GM23248 (cell line): ENCODE results near the gene PDE6G. TPM values are rescaled to one million over a fixed set of nuclear protein-coding genes. Genes with fewer than 3 reads are reported as not detected.

ENCODE experiments used
- DNase-seq: peaks from one replicate; pipeline ENCODE4 v3.0.0-alpha.2; 2015
- H2AFZ ChIP-seq: fragments of 200-600 bp; sonication (generic); 2 replicates; pipeline ENCODE4 v1.6.1; 2016; ENCODE audit warnings: antibody characterized with exemption
- H3F3A ChIP-seq: fragments of 200-600 bp; sonication (generic); 2 replicates; pipeline ENCODE4 v1.6.1; 2016; ENCODE audit warnings: mild to moderate bottlenecking, antibody characterized with exemption, mixed run types; ENCODE audit not compliant: insufficient read depth
- H3K27ac ChIP-seq: fragments of 200-600 bp; sonication (generic); 2 replicates; pipeline ENCODE4 v1.5.1; 2016; ENCODE audit warnings: mild to moderate bottlenecking
- H3K27me3 ChIP-seq: fragments of 200-600 bp; sonication (generic); replicated peaks from 2 replicates; pipeline ENCODE4 v1.6.1; 2016; ENCODE audit warnings: mild to moderate bottlenecking; ENCODE audit not compliant: insufficient read depth
- H3K36me3 ChIP-seq: fragments of 200-600 bp; sonication (generic); 2 replicates; pipeline ENCODE4 v1.6.1; 2016; ENCODE audit warnings: low read depth, mild to moderate bottlenecking
- H3K4me1 ChIP-seq: fragments of 200-600 bp; sonication (generic); 2 replicates; pipeline ENCODE4 v1.6.1; 2016; ENCODE audit warnings: mild to moderate bottlenecking; ENCODE audit not compliant: insufficient read depth
- H3K4me2 ChIP-seq: fragments of 200-600 bp; sonication (generic); one replicate; pipeline ENCODE4 v1.6.1; 2016; ENCODE audit warnings: mild to moderate bottlenecking; ENCODE audit not compliant: unreplicated experiment
- H3K4me3 ChIP-seq: fragments of 200-600 bp; sonication (generic); 2 replicates; pipeline ENCODE4 v1.5.1; 2016; ENCODE audit warnings: mild to moderate bottlenecking
- H3K79me2 ChIP-seq: fragments of 200-600 bp; sonication (generic); 2 replicates; pipeline ENCODE4 v1.6.1; 2016; ENCODE audit warnings: mild to moderate bottlenecking; ENCODE audit not compliant: insufficient read depth
- H3K9ac ChIP-seq: fragments of 200-600 bp; sonication (generic); 2 replicates; pipeline ENCODE4 v1.6.1; 2016; ENCODE audit warnings: mild to moderate bottlenecking
- H3K9me2 ChIP-seq: fragments of 200-600 bp; sonication (generic); 2 replicates; pipeline ENCODE4 v1.6.1; 2016; ENCODE audit warnings: mixed run types, mild to moderate bottlenecking, moderate library complexity; ENCODE audit not compliant: insufficient read depth
- H3K9me3 ChIP-seq: fragments of 200-600 bp; sonication (generic); one replicate; pipeline ENCODE4 v1.6.1; 2017; ENCODE audit warnings: low read depth
- H4K20me1 ChIP-seq: fragments of 200-600 bp; sonication (generic); 2 replicates; pipeline ENCODE4 v1.6.0; 2016; ENCODE audit not compliant: insufficient read depth
- EZH2 ChIP-seq: fragments of 200-600 bp; sonication (generic); IDR thresholded peaks from 2 replicates; pipeline ENCODE4 v1.6.1; 2018; ENCODE audit warnings: antibody characterized with exemption, mild to moderate bottlenecking; ENCODE audit not compliant: insufficient read depth, poor library complexity, severe bottlenecking
- EZH2phosphoT487 ChIP-seq: fragments of 200-600 bp; sonication (generic); IDR thresholded peaks from 2 replicates; pipeline ENCODE4 v1.6.1; 2018; ENCODE audit warnings: antibody characterized with exemption, moderate library complexity, mild to moderate bottlenecking, low read depth; ENCODE audit not compliant: insufficient read depth
- whole genome bisulfite sequencing, 2 experiments: methylation state at CpG; one replicate each; pipeline ENCODE4 v1.1.6; 2015 to 2017; ENCODE audit warnings: low lambda C conversion rate in 2 of 2, low coverage in 1 of 2; ENCODE audit errors: missing lambda C conversion rate in 2 of 2; 5-methylcytosine and 5-hydroxymethylcytosine counted together
- in situ Hi-C: fragments of 300-500 bp; cut with MboI; formaldehyde crosslinking; loops from 2 replicates; pipeline ENCODE4 v1.15.0; 2020
- polyA plus RNA-seq: library from polyadenylated mRNA; unstranded; fragments of >200 nt; fragmentation: Nextera tagmentation; extraction: Ambion mirVana; gene quantifications from 2 replicates; pipeline ENCODE4 v1.2.1, GENCODE V29; 2016
- total RNA-seq: library from RNA; depleted of rRNA; stranded (reverse); fragments of >200 nt; shearing (Covaris generic); gene quantifications from 2 replicates; pipeline ENCODE4 v1.2.3, GENCODE V29; 2014

PDE6G gene
- total and polyA plus RNA-seq, 2 experiments from 2014 or later: not detected

DNA sequence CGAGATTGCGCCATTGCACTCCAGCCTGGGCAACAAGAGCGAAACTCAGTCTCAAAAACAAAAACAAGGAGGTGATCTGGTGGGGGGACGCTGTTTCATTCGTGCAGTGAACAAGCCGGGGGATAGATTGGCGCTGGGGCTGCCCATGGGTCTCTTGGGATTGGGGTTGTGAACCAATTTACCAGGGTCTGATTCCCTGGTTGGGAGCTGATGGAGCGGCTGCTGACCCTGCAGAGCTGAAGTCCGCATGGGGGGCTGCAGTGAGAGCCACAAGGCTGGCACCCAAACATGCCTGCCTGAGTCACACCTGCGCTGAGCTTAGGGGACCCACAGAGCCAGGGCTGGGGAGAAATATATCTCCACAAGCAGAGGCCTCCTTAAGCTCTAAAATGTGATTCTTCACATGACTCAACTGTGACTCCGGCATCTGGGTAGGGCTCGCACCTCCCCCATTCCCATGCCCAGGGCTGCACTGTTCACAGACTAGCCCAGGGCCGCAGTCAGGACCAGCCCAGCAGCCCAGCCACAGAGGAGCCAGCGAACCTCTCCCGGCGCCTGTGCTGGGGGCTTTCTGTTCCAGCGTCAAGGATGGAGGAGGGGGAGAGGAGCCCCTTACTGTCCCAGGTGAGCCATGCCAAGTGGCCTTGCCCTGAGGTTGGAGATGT lies 14.4 kb downstream of the PDE6G start:
- peaks cover 12% of the 10 kb centered on the region for H3K4me1 ChIP-seq
- no peaks in the 10 kb centered on the region for H4K20me1 ChIP-seq
- WGBS, 2 experiments: 54 to 57% methylated on average over 17 of the region's 17 CpGs
- H3K36me3 ChIP-seq: no peaks in the 10 kb centered on the region
- H3K27ac ChIP-seq: peak overlapping the region; percentile 73
- TF ChIP-seq EZH2 (no peak), EZH2phosphoT487 (no peak)
- no peaks in the 10 kb centered on the region for H3K79me2 ChIP-seq
- peak overlapping the region; percentile 36 for H3K4me2 ChIP-seq
- peak; percentile 93 for DNase-seq
- in situ Hi-C loops: no loop called here
- no peaks in the 10 kb centered on the region for H3K27me3 ChIP-seq
- H3K4me3 ChIP-seq: peak overlapping the region; percentile 5; the same call in 1 of the 2 replicates
- no peaks in the 10 kb centered on the region for H3F3A ChIP-seq
- H3K9me2 ChIP-seq: no peaks in the 10 kb centered on the region
- H3K9me3 ChIP-seq: no peaks in the 10 kb centered on the region
- peak overlapping the region; percentile 76 for H3K9ac ChIP-seq
- peak overlapping the region; percentile 73 for H2AFZ ChIP-seq

DNA sequence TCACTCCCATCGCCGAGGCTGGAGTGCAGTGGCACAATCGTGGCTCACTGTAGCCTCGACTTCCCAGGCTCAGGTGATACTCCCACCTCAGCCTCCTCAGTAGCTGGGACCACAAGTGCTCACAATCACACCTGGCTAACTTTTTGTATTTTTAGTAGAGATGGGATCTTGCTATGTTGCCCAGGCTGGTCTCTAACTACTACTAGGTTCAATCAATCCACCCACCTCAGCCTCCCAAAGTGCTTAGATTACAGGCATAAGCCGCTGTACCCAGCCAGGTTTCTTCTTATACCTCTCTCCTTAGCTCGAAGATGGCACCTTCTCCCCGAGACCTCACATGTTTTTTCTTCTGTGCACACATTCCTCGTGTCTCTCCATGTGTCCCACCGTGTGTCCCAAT lies 16.3 kb downstream of the PDE6G start:
- DNase-seq: no peak
- 81% methylated on average over 9 of the region's 9 CpGs for WGBS, 2 experiments
- H3K4me2 ChIP-seq: no peak overlapping the region
- no peak overlapping the region for H2AFZ ChIP-seq
- no peaks in the 10 kb centered on the region for H3K9me2 ChIP-seq
- no peak overlapping the region for H3K9ac ChIP-seq
- H3K79me2 ChIP-seq: peaks cover 16% of the 10 kb centered on the region
- no peaks in the 10 kb centered on the region for H3K27me3 ChIP-seq
- H3K4me1 ChIP-seq: peaks cover 20% of the 10 kb centered on the region
- H3K36me3 ChIP-seq: no peaks in the 10 kb centered on the region
- no peaks in the 10 kb centered on the region for H3F3A ChIP-seq
- no peak overlapping the region for H3K4me3 ChIP-seq
- H3K9me3 ChIP-seq: no peaks in the 10 kb centered on the region
- H3K27ac ChIP-seq: no peak overlapping the region
- TF ChIP-seq EZH2 (no peak), EZH2phosphoT487 (no peak)
- 0 out of 2 replicates have a peak, but pooled peaks cover 4% of the 10 kb centered on the region for H4K20me1 ChIP-seq
- in situ Hi-C loops: no loop called here

GRCh38 chr17:81638683-81639082 lies 17.7 kb downstream of the PDE6G start:
- H4K20me1 ChIP-seq: peaks cover 4% of the 10 kb centered on the region; the same call in 1 of the 2 replicates
- no peak overlapping the region for H3K27ac ChIP-seq
- H3K4me3 ChIP-seq: no peak overlapping the region
- no peak for DNase-seq
- H3K27me3 ChIP-seq: no peaks in the 10 kb centered on the region
- no peaks in the 10 kb centered on the region for H3K9me2 ChIP-seq
- TF ChIP-seq EZH2 (no peak), EZH2phosphoT487 (no peak)
- no peaks in the 10 kb centered on the region for H3K36me3 ChIP-seq
- H2AFZ ChIP-seq: no peak overlapping the region
- H3K4me1 ChIP-seq: peaks cover 29% of the 10 kb centered on the region
- no peaks in the 10 kb centered on the region for H3F3A ChIP-seq
- peaks cover 30% of the 10 kb centered on the region for H3K79me2 ChIP-seq
- in situ Hi-C loops: no loop called here
- H3K4me2 ChIP-seq: no peak overlapping the region
- WGBS, 2 experiments: 95 to 98% methylated on average over 4 of the region's 4 CpGs
- no peak overlapping the region for H3K9ac ChIP-seq
- no peaks in the 10 kb centered on the region for H3K9me3 ChIP-seq

DNA sequence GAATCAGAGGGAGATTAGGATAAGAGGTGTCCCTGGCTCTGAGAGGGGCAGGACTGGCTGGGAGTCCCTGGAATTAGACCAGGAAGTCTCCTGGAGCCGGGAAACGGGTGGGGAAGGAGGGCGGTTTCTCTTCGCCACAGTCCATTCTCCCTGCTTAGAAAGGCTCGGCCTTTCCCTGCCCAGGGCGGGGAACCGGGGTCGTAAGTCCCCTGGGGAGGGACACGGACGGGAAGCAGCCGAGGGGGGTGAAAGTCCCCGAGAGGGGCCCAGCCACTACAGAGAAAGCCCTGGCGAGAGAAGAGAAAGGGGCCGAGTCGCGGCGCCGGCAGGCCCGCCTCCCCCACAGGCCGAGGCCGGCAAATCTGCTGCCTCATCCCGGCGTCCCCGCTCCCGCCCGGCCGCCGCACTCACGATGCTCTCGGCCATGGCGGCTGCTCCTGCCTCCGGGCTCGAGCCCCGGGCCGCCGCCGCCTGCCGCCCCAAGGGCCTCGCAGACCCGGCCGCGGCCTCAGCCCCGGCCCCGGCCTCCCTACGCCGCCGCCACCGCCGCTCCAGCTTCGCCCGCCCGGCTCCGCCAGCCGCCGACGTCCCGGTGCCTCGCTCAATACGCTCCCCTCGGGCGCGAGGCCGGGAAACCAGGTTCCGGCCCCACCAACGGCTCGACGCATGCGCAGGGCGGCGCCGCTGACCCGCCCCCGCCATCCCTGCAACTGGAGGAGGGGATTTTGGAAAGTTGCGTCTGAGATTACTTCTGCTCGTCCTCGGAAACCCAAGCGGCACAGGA lies 19.6 kb downstream of the PDE6G start, which contains the start of the genes NPLOC4 and TSPAN10:
TSS of gene NPLOC4 (minus strand) at position 608 of the 784 bp plus-strand sequence. CDS start at position 426, 182 bp downstream.
TSS of gene TSPAN10 (plus strand) at position 692 of the 784 bp plus-strand sequence. CDS start 5,217 bp downstream, outside the sequence.
- Histone ChIP-seq H3F3A (no peaks in the 10 kb centered on the region), H2AFZ (peak within 1 kb of the TSS; percentile 95), H3K79me2 (peaks cover 50% of the 10 kb centered on the region), H3K9me2 (no peaks in the 10 kb centered on the region), H3K9me3 (no peaks in the 10 kb centered on the region), H3K4me2 (peak within 1 kb of the TSS; percentile 89), H3K4me1 (peaks cover 20% of the 10 kb centered on the region), H3K9ac (peak within 1 kb of the TSS; percentile 94), H4K20me1 (peaks cover 7% of the 10 kb centered on the region; the same call in 1 of the 2 replicates), H3K27ac (peak within 1 kb of the TSS; percentile 89), H3K4me3 (peak within 1 kb of the TSS; percentile 90), H3K36me3 (peaks cover under 1% of the 10 kb centered on the region; the same call in 1 of the 2 replicates), H3K27me3 (no peaks in the 10 kb centered on the region)
- 1 to 2% methylated on average over 30 to 73 of the region's 77 CpGs for WGBS, 2 experiments
- in situ Hi-C loops: no loop called here
- TF ChIP-seq EZH2phosphoT487 (no peak), EZH2 (no peak)
- peak; percentile 93 for DNase-seq
